Endothelial cell of umbilical vein (primary cell): ENCODE measurements around the gene PARP12. TPM values are rescaled to one million over a fixed set of nuclear protein-coding genes. Genes with fewer than 3 reads are reported as not detected.

Source experiments
- BruUV-seq: library from RNA; stranded (reverse); fragments of 400-500 nt; replicated peaks from 2 replicates; lab custom pipeline; 2021; lab: Mats Ljungman, UMichigan
- CTCF ChIA-PET: fragments of 300-600, 350-600 bp; sonication (Branson Sonifier 250); formaldehyde crosslinking; loops from one replicate; lab custom pipeline; 2021; ENCODE audit warnings: antibody characterized with exemption, inconsistent platforms; lab: Charles Lee
- POLR2A ChIA-PET: fragments of 300-600, 350-600 bp; sonication (Branson Sonifier 250); formaldehyde crosslinking; loops from one replicate; lab custom pipeline; 2021; ENCODE audit warnings: antibody characterized with exemption, inconsistent platforms; lab: Charles Lee
- DNase-seq: peaks from one replicate; pipeline ENCODE4 v3.0.0-alpha.2; 2011; ENCODE audit warnings: low read depth, low spot score
- FAIRE-seq: peaks from 2 replicates; lab custom pipeline; 2011; peaks lifted over from hg19 to GRCh38; lab: Jason Lieb, UNC
- H2AFZ ChIP-seq: 2 replicates; pipeline ENCODE4 v1.6.0; 2012; ENCODE audit warnings: low read depth, low read length, control low read depth, inconsistent platforms
- H3K27ac ChIP-seq: 2 replicates; pipeline ENCODE4 v1.5.1; 2011; ENCODE audit warnings: low read depth, mild to moderate bottlenecking, control low read depth, low read length, moderate library complexity; ENCODE audit not compliant: insufficient read depth
- H3K27me3 ChIP-seq, 2 experiments: 2 replicates each; pipeline versions ENCODE4 v1.6.0 to v1.6.1; 2011; ENCODE audit warnings: low read length in 2 of 2, mixed read lengths in 1 of 2; ENCODE audit not compliant: control insufficient read depth in 2 of 2, insufficient read depth in 2 of 2
- H3K36me3 ChIP-seq, 2 experiments: 2 replicates in 1 of 2; 3 replicates in 1 of 2; pipeline ENCODE4 v1.5.1; 2011; ENCODE audit warnings: low read length in 2 of 2, mild to moderate bottlenecking in 1 of 2, moderate library complexity in 1 of 2; ENCODE audit not compliant: control insufficient read depth in 2 of 2, insufficient read depth in 2 of 2; ENCODE audit errors: extremely low read depth in 1 of 2
- H3K4me1 ChIP-seq: 3 replicates; pipeline ENCODE4 v1.5.1; 2011; ENCODE audit warnings: mild to moderate bottlenecking, low read length; ENCODE audit not compliant: control insufficient read depth, insufficient read depth; ENCODE audit errors: extremely low read depth
- H3K4me2 ChIP-seq: 2 replicates; pipeline ENCODE4 v1.6.1; 2011; ENCODE audit warnings: low read length, control low read depth, mixed read lengths; ENCODE audit not compliant: insufficient read depth
- H3K4me3 ChIP-seq, 3 experiments: fragments of 200-600 bp in 1 of 3; sonication (generic), shearing (Covaris generic) in 1 of 3; replicated peaks in 1 of 3; 2 replicates each; pipeline ENCODE4 v1.5.1; 2011 to 2016; ENCODE audit warnings: control low read depth in 3 of 3, low read length in 3 of 3, mild to moderate bottlenecking in 2 of 3, inconsistent platforms in 1 of 3, low read depth in 1 of 3, moderate library complexity in 1 of 3; ENCODE audit not compliant: insufficient read depth in 1 of 3
- H3K79me2 ChIP-seq: 2 replicates; pipeline ENCODE4 v1.6.0; 2012; ENCODE audit warnings: low read length, inconsistent platforms; ENCODE audit not compliant: control insufficient read depth, insufficient read depth
- H3K9ac ChIP-seq: replicated peaks from 2 replicates; pipeline ENCODE3; 2011; ENCODE audit warnings: low read length, control low read depth; ENCODE audit not compliant: insufficient read depth; ENCODE audit errors: extremely low read depth
- H3K9me1 ChIP-seq: replicated peaks from 3 replicates; pipeline ENCODE4 v1.6.0; 2011; ENCODE audit warnings: mild to moderate bottlenecking, low read length; ENCODE audit not compliant: control insufficient read depth, insufficient read depth; ENCODE audit errors: extremely low read depth
- H3K9me3 ChIP-seq: replicated peaks from 2 replicates; pipeline ENCODE4 v1.5.1; 2012; ENCODE audit warnings: low read length, inconsistent platforms; ENCODE audit not compliant: control insufficient read depth, insufficient read depth
- H4K20me1 ChIP-seq: replicated peaks from 2 replicates; pipeline ENCODE3; 2011; ENCODE audit warnings: mild to moderate bottlenecking, low read length; ENCODE audit not compliant: control insufficient read depth, insufficient read depth; ENCODE audit errors: extremely low read depth
- EZH2 ChIP-seq: IDR thresholded peaks from 2 replicates; pipeline ENCODE4 v1.6.1; 2012; ENCODE audit warnings: borderline replicate concordance, low read depth, mild to moderate bottlenecking, moderate library complexity, low read length, inconsistent platforms; ENCODE audit not compliant: severe bottlenecking
- FOS ChIP-seq: IDR thresholded peaks from 2 replicates; pipeline ENCODE4 v1.6.1; 2011; ENCODE audit warnings: mild to moderate bottlenecking, low read length, moderate library complexity, borderline replicate concordance; ENCODE audit not compliant: insufficient read depth
- GATA2 ChIP-seq: IDR thresholded peaks from 2 replicates; pipeline ENCODE4 v1.7.0; 2011; ENCODE audit warnings: low read depth, mild to moderate bottlenecking, moderate library complexity, mixed read lengths, low read length; ENCODE audit not compliant: insufficient read length, insufficient read depth
- JUN ChIP-seq: IDR thresholded peaks from 2 replicates; pipeline ENCODE4 v1.6.1; 2011; ENCODE audit warnings: borderline replicate concordance, low read depth; ENCODE audit not compliant: insufficient read length, insufficient read depth
- MYC ChIP-seq: IDR thresholded peaks from one replicate; pipeline ENCODE4 v1.6.1; 2011; ENCODE audit warnings: mild to moderate bottlenecking, low read depth, low read length
- POLR2A ChIP-seq: IDR thresholded peaks from 2 replicates; pipeline ENCODE4 v1.6.1; 2012; ENCODE audit warnings: low read depth, mild to moderate bottlenecking, control low read depth, low read length
- POLR2AphosphoS5 ChIP-seq: IDR thresholded peaks from 2 replicates; pipeline ENCODE4 v1.6.1; 2012; ENCODE audit warnings: low read depth, mild to moderate bottlenecking, control low read depth, low read length, moderate library complexity; ENCODE audit not compliant: insufficient read depth
- dilution Hi-C: fragments of 300-500 bp; cut with MboI; formaldehyde crosslinking; loops from one replicate; pipeline ENCODE4 v1.15.0; 2019; ENCODE audit warnings: low sequenced_read_pairs; ENCODE audit not compliant: extremely low pct_ligation_motif_present
- intact Hi-C: fragments of 100-400 bp; cut with micrococcal nuclease; formaldehyde crosslinking; loops from one replicate; pipeline ENCODE4 v1.10.0; 2022
- polyA plus RNA-seq, 4 experiments: library from polyadenylated mRNA; depleted of rRNA in 3 of 4; stranded (reverse) in 3 of 4; unstranded in 1 of 4; fragments of >200 nt; gene quantifications; 2 replicates each; pipeline versions ENCODE4 v1.2.1 to v1.2.3, GENCODE V29; 2011 to 2012; ENCODE audit warnings: missing spikeins in 1 of 4
- total RNA-seq: library from RNA; stranded (reverse); gene quantifications from 2 replicates; pipeline ENCODE4 v1.2.3, GENCODE V29; 2021
- TF ChIP-seq, protein P1 (sequence below), 2 donors: IDR thresholded peaks; 1 replicate in 1 of 2; 2 replicates in 1 of 2; pipeline ENCODE4 v1.5.1; 2011; ENCODE audit warnings: low read length in 2 of 2, mild to moderate bottlenecking in 2 of 2, moderate library complexity in 2 of 2, control low read depth in 1 of 2, inconsistent platforms in 1 of 2, low read depth in 1 of 2; ENCODE audit not compliant: insufficient read depth in 1 of 2; ENCODE audit errors: extremely low read depth in 1 of 2
- TF ChIP-seq, protein P2 (sequence below): IDR thresholded peaks from 2 replicates; pipeline ENCODE4 v1.6.1; 2011; ENCODE audit not compliant: insufficient read depth, insufficient read length

PARP12 gene
- total and polyA plus RNA-seq, 2 donors (not counting 3 experiments of a cell fraction or from before 2014, with no cell fraction given) = 65.4 to 83.2 TPM

- Histone ChIP-seq H2AFZ (no peak overlapping the region), H3K9me3 (no peaks in the 10 kb centered on the region), H4K20me1 (no peaks in the 10 kb centered on the region), H3K4me1 (peaks cover 6% of the 10 kb centered on the region), H3K36me3 (no peaks in the 10 kb centered on the region), H3K27me3 (no peaks in the 10 kb centered on the region), H3K4me2 (no peak overlapping the region), H3K79me2 (no peaks in the 10 kb centered on the region), H3K9ac (no peak overlapping the region), H3K4me3 (no peak overlapping the region), H3K9me1 (no peaks in the 10 kb centered on the region), H3K27ac (no peak overlapping the region)
- FAIRE-seq (no peak), DNase-seq (no peak)
- ChIA-PET CTCF (no interaction called here), POLR2A (no interaction called here)
- no peak for TF ChIP-seq POLR2A
- TF ChIP-seq EZH2 = no peak
- TF ChIP-seq MYC = no peak
- TF ChIP-seq, protein P1, sequence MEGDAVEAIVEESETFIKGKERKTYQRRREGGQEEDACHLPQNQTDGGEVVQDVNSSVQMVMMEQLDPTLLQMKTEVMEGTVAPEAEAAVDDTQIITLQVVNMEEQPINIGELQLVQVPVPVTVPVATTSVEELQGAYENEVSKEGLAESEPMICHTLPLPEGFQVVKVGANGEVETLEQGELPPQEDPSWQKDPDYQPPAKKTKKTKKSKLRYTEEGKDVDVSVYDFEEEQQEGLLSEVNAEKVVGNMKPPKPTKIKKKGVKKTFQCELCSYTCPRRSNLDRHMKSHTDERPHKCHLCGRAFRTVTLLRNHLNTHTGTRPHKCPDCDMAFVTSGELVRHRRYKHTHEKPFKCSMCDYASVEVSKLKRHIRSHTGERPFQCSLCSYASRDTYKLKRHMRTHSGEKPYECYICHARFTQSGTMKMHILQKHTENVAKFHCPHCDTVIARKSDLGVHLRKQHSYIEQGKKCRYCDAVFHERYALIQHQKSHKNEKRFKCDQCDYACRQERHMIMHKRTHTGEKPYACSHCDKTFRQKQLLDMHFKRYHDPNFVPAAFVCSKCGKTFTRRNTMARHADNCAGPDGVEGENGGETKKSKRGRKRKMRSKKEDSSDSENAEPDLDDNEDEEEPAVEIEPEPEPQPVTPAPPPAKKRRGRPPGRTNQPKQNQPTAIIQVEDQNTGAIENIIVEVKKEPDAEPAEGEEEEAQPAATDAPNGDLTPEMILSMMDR (IDR thresholded peaks at IDR 0.05; ENCODE audit: extremely low read depth in 1 of 2, insufficient read depth in 1 of 2, low read depth in 1 of 2, low read length in 2 of 2) = no peak
- no peak for TF ChIP-seq JUN
- TF ChIP-seq, protein P2, sequence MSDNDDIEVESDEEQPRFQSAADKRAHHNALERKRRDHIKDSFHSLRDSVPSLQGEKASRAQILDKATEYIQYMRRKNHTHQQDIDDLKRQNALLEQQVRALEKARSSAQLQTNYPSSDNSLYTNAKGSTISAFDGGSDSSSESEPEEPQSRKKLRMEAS = no peak
- no peak for TF ChIP-seq POLR2AphosphoS5
- no peak for TF ChIP-seq FOS
- TF ChIP-seq GATA2 = no peak
- dilution Hi-C loops (no loop called here), intact Hi-C loops (no loop called here)
- no TSS peak for BruUV-seq
Observed at GRCh38 chr7:140081774-140082425, 19.1 kb upstream of the PARP12 start.
